Measurements from ENCODE around the gene TTC28. TPM values are rescaled to one million over a fixed set of nuclear protein-coding genes. Genes with fewer than 3 reads are reported as not detected.

Gene TTC28
- total and polyA plus RNA-seq, 8 donors = 31.1 to 44.2 (median 41.4) TPM

DNA sequence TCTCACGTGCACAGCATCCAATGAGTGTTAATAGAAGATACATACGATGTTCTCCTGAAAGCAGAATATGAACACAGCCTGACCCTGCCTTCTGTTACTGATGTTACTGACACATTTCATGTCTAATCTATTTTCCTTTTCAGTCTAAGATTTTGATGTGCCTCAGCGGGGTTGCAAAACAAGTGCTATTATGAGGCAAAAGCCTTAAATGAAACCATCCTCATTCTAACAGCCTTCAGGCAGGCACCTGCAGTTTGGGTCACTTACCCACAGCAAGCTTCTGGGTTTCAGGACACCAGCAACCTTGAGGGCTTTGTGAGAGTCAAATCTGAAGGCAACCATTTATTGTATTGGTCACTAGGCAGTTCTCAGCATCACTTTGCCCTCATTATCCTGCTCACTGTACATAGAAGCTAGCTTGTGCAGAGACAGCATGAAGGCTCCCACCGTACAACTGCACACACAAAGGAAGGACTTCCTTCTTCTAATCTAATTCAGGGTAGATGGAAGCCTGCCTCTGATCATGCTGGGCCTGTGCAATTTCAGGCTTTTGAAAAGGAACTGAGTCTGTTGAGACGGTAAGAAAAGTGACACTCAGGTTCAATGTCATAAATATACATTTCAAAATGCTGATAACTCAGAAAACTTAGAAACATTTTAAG lies 577.4 kb downstream of the TTC28 start:
- TF ChIP-seq, protein P1, sequence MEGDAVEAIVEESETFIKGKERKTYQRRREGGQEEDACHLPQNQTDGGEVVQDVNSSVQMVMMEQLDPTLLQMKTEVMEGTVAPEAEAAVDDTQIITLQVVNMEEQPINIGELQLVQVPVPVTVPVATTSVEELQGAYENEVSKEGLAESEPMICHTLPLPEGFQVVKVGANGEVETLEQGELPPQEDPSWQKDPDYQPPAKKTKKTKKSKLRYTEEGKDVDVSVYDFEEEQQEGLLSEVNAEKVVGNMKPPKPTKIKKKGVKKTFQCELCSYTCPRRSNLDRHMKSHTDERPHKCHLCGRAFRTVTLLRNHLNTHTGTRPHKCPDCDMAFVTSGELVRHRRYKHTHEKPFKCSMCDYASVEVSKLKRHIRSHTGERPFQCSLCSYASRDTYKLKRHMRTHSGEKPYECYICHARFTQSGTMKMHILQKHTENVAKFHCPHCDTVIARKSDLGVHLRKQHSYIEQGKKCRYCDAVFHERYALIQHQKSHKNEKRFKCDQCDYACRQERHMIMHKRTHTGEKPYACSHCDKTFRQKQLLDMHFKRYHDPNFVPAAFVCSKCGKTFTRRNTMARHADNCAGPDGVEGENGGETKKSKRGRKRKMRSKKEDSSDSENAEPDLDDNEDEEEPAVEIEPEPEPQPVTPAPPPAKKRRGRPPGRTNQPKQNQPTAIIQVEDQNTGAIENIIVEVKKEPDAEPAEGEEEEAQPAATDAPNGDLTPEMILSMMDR (IDR thresholded peaks at IDR 0.05) = no peak
- no peaks in the 10 kb centered on the region for H3K27me3 ChIP-seq
- DNase-seq (no peak), ATAC-seq (no peak)
- H3K36me3 ChIP-seq = peaks cover 0 to 27% of the 10 kb centered on the region in 2 donors
- no peak overlapping the region for H3K4me3 ChIP-seq
- intact Hi-C loops (cut with DNase I) = no loop called here
- no peak overlapping the region for H3K27ac ChIP-seq
- H3K4me1 ChIP-seq = peaks cover 0 to 9% of the 10 kb centered on the region in 2 donors
- no peaks in the 10 kb centered on the region for H3K9me3 ChIP-seq

DNA sequence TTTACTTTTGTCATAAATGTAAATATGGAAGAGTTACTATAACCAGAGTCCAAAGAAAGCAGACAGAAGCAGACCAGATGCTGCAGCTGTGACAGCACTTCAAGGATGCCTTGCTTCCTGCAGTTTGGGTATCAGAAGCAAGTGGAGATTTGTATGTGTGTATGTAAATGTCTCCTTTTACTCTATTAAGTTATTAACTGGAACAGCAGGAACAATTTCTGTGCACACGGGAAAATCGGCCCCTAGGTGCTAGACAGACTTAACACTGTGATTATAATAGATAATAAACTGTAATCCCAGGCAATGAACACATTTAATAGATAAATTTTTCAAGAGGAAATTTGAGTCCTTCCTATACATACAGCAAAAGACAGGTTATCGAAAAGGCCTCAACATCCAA lies 582.0 kb downstream of the TTC28 start:
- ATAC-seq (no peak), DNase-seq (no peak)
- Histone ChIP-seq H3K36me3 (peaks cover 0 to 19% of the 10 kb centered on the region in 2 donors), H3K9me3 (no peaks in the 10 kb centered on the region), H3K4me3 (no peak overlapping the region), H3K27ac (no peak overlapping the region), H3K27me3 (no peaks in the 10 kb centered on the region), H3K4me1 (no peaks in the 10 kb centered on the region)
- TF ChIP-seq, protein P1 (IDR thresholded peaks at IDR 0.05) = no peak
- intact Hi-C loops (cut with DNase I) = no loop called here

- ATAC-seq (no peak), DNase-seq (no peak)
- H3K9me3 ChIP-seq = no peaks in the 10 kb centered on the region
- H3K36me3 ChIP-seq = peaks cover 0 to 19% of the 10 kb centered on the region in 2 donors
- no peaks in the 10 kb centered on the region for H3K4me1 ChIP-seq
- no peak overlapping the region for H3K27ac ChIP-seq
- intact Hi-C loops (cut with DNase I) = no loop called here
- TF ChIP-seq, protein P1 (IDR thresholded peaks at IDR 0.05) = no peak
- no peak overlapping the region for H3K4me3 ChIP-seq
- no peaks in the 10 kb centered on the region for H3K27me3 ChIP-seq
Measured at GRCh38 chr22:28096161-28096560, 583.5 kb downstream of the TTC28 start.

GRCh38 chr22:28095316-28096095 lies 584.1 kb downstream of the TTC28 start:
- TF ChIP-seq, protein P1 (IDR thresholded peaks at IDR 0.05) = no peak
- no peaks in the 10 kb centered on the region for H3K9me3 ChIP-seq
- H3K27me3 ChIP-seq = no peaks in the 10 kb centered on the region
- intact Hi-C loops (cut with DNase I) = no loop called here
- H3K27ac ChIP-seq = no peak overlapping the region
- ATAC-seq = no peak
- no peak overlapping the region for H3K4me3 ChIP-seq
- no peaks in the 10 kb centered on the region for H3K4me1 ChIP-seq
- no peak for DNase-seq
- H3K36me3 ChIP-seq = peaks cover 0 to 19% of the 10 kb centered on the region in 2 donors

DNA sequence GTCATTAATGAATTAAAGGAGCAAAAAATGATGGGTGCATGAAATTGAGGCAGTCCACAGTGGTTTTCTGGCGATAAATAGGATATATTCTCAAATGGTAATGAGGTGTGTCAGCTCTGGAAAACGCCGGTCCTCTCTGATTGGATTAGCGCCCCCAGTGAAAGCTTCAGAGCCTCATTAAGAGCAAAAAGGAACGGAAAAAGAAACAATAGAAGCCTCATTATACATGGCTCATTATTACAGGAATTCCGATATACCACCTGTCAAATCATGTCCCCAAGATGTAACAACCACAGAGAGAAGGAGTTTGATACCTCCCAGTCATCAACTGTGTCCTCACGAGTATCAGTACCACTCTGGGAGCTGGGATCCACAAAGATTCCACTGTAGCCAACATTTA lies 584.9 kb downstream of the TTC28 start:
- intact Hi-C loops (cut with DNase I) = no loop called here
- H3K27me3 ChIP-seq = no peaks in the 10 kb centered on the region
- H3K27ac ChIP-seq = no peak overlapping the region
- H3K36me3 ChIP-seq = peaks cover 0 to 18% of the 10 kb centered on the region in 2 donors
- TF ChIP-seq, protein P1 (IDR thresholded peaks at IDR 0.05) = no peak
- no peaks in the 10 kb centered on the region for H3K4me1 ChIP-seq
- H3K4me3 ChIP-seq = no peak overlapping the region
- ATAC-seq (no peak), DNase-seq (no peak)
- H3K9me3 ChIP-seq = no peaks in the 10 kb centered on the region

Measured in left lung (tissue), 10 donors.